HG03521 (cell line): ENCODE results near the gene EIF2AK3.

ENCODE experiments used
- ATAC-seq: cut with Tn5 transposase; IDR thresholded peaks from one replicate; pipeline ENCODE4 v1.9.1; 2021; ENCODE audit warnings: mild to moderate bottlenecking, moderate library complexity; ENCODE audit not compliant: unreplicated experiment

EIF2AK3 gene

DNA sequence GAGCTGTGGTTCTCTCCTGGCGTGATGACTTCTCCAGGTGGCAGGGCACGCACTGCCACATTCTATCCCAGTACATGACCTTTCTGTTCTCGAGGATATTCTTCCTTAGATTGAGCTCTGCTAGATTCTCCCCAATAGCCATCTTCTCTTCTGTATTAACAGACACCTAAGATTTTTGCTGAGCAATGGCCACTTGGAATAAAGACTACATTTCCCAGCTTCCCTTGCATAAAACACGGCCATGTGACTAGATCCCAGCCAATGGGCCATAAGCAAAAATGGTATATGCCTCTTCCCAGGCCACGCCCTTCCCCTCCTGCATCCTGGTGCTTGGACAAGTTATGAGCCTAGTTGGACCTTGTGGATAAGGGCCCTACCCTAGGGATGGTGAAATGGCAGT lies 82.1 kb downstream of the EIF2AK3 start:
- ATAC-seq = no peak

GRCh38 chr2:88543541-88544057 lies 83.7 kb downstream of the EIF2AK3 start:
- ATAC-seq = no peak

- no peak for ATAC-seq
Measured at GRCh38 chr2:88542668-88543067, 84.6 kb downstream of the EIF2AK3 start.

DNA sequence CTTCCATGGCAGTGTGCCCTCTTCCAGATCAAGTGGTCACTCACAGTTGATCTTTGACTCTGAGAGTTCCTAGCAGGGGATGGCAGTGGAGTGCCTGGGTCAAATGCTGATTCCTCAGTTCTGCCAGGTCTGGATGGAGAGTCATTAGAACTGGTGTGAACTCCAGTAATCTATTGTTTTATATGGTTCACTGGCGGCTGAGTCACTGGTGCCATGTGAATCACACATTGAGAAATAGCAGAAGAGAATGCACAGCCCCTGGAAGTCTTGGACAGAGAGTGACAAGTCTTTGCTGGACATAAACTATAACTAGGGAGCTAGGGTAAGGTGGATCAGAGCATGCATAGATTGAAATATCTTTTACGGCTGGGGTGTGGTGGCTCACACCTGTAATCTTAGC lies 86.9 kb downstream of the EIF2AK3 start:
- no peak for ATAC-seq

- no peak for ATAC-seq
Measured at GRCh38 chr2:88538362-88538917, 88.8 kb downstream of the EIF2AK3 start.

GRCh38 chr2:88537640-88538039 lies 89.6 kb downstream of the EIF2AK3 start:
- no peak for ATAC-seq

DNA sequence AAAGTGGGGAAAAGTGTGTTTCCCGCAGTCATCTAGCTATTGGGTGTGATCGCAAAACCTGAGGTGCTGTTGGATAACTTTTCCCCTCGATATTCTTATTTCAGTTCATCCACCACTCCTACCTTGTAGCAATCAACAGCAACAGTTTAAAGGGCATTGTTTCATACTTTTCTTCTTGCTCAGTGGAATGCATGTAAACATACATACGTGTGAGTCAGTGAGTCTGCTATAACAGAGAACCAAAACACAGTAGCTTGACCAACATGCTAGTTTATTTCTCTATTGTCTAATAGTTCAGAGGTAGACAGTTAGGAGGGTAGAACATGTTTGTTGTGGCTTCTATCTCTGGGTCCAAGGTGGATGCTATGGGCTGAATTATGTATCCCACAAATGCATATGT lies 97.2 kb downstream of the EIF2AK3 start:
- no peak for ATAC-seq

DNA sequence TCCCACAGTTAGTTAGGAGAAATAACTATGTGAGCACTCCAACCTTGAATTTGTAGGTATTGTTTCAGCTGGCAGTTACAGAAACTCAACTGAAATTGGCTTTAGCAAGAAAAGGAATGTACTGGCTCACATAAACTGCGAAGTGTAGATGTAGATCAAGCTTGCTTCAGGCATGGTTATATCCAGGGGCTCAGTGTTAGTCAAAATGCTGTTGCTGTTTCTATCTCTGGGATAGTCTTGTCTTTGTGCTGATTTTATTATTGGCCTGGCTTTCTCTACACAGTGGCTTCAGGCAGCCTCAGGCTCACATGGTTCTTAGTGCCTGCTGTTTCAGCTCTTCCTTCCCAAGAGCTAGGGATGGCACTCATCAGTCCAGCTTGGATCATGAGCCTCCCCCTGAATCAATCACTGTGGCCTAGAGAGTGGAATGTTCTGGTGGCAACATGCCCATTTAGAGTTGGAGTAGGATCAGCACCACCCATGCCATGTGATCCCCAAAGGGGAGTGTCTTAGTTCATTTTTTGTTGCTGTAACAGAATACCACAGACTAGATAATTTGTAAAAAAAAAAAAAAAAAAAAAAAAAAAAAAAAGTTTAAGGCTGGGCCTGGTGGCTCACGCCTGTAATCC lies 105.7 kb downstream of the EIF2AK3 start:
- ATAC-seq = no peak

DNA sequence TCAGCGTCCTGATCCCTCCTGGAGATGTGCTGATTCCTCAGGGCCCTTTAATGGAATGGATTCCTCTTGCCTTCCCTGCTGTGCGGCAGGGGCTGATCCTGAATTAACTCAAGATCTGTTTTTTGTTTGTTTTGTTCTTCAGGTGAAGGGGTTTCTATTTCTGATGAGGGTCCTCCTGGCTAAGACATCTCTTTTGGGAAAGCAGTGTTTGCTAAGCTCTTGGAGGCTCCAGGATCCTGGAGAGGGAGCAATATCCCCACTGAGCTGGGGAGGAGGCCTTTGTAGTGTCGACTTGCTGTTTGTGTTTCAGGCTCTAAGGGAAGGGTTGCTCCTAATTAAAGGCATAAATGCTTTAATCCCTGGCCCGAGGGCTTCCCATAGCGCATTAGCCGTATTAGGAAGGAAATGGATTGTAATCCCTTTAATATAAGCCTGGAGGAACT lies 109.5 kb downstream of the EIF2AK3 start:
- no peak for ATAC-seq
